ENCODE data around the gene IRX2. TPM values are rescaled to one million over a fixed set of nuclear protein-coding genes. Genes with fewer than 3 reads are reported as not detected.

IRX2 gene
- total and polyA plus RNA-seq, 2 of the 4 experiments (the other 2 are of a cell fraction) = 0.36 to 0.97 TPM

DNA sequence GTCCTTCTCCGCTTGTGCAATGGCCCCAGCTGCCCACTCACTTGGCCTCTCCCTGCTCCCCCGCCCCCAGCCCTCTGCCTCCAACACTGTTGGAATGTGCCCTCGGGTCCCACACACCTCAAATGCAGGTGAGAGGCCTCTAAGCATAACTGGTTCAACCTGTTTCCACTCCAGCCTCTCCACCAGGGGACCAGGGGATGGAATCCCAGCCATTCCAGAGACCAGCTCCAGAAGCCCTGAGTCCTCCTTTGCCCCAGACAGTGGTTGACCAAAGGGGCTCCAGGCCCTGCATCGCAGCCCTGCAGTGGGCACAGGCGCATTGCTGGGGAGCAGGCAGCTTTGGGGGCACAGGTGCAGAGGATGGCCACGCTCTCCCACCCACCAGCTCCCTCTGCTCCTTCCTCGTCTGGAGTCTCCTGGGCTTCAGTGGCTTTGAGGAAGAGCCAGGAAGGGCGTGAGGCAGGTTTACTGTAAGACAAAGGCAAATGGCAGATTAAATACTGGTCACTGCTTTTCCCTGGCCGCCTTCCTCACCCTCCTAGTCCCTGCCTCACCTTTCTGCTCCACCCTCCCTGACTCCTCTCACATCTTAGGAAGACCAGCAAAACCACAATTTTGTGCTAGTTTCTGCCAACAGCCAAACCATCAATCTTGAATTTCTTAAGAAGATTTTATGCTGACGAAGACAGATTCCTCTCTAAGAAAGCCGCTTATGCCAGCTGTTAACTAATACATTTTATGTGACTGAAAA lies 29.1 kb upstream of the IRX2 start:
- 29% methylated on average over 1 of the region's 11 CpGs; no CpG with 5 or more reads in 1 of the 2 experiments for WGBS, 2 experiments (ENCODE audit: extremely low coverage in 2 of 2, insufficient read length in 1 of 2)
- no peak for DNase-seq
- POLR2A ChIA-PET (ENCODE audit: unreplicated experiment) = no interaction called here

More for the DNA sequence above, 29.1 kb upstream of the IRX2 start:
- CTCF ChIA-PET = no interaction called here
- dilution Hi-C loops (cut with HindIII; ENCODE audit: low sequenced_read_pairs, unreplicated experiment) (no loop called here), intact Hi-C loops (cut with micrococcal nuclease) (no loop called here), in situ Hi-C loops (cut with MboI; ENCODE audit: low sequenced_read_pairs) (no loop called here)
- Histone ChIP-seq H2BK15ac (ENCODE audit: low read depth, low read length) (no peak overlapping the region), H4K91ac (ENCODE audit: insufficient read depth, low read depth, low read length) (no peak overlapping the region), H3K18ac (ENCODE audit: low read depth, low read length) (no peak overlapping the region), H4K5ac (ENCODE audit: low read depth, low read length) (no peak overlapping the region), H2BK120ac (ENCODE audit: low read depth, low read length) (no peak overlapping the region), H2AK9ac (replicated peaks; ENCODE audit: low read depth, low read length, poor library complexity) (no peak overlapping the region), H3K56ac (ENCODE audit: extremely low read depth, insufficient read depth, low read length) (no peak overlapping the region), H3K4me2 (ENCODE audit: low read depth, low read length) (no peak overlapping the region), H2AK5ac (ENCODE audit: low read depth, low read length) (no peak overlapping the region), H3K27me3 (ENCODE audit: control insufficient read depth, insufficient read depth, low read length) (no peaks in the 10 kb centered on the region), H3K9me3 (ENCODE audit: control insufficient read depth, insufficient read depth, low read length) (peaks cover 32% of the 10 kb centered on the region), H2BK5ac (ENCODE audit: low read depth, low read length, poor library complexity, severe bottlenecking) (no peak overlapping the region), H4K8ac (ENCODE audit: low read depth in 2 of 2, low read length in 2 of 2) (no peak overlapping the region), H3K23ac (ENCODE audit: low read depth, low read length) (no peak overlapping the region), H3K79me1 (ENCODE audit: low read depth in 1 of 2, low read length in 2 of 2) (no peaks in the 10 kb centered on the region), H3K14ac (replicated peaks; ENCODE audit: low read depth, low read length) (no peak overlapping the region), H4K20me1 (ENCODE audit: insufficient read depth, low read length) (no peaks in the 10 kb centered on the region), H3K9ac (ENCODE audit: low read depth, low read length) (no peak overlapping the region), H3K36me3 (ENCODE audit: control insufficient read depth, insufficient read depth, low read length) (no peaks in the 10 kb centered on the region), H2AFZ (replicated peaks; ENCODE audit: low read length, poor library complexity) (no peak overlapping the region), H3K27ac (ENCODE audit: insufficient read depth, low read length) (no peak overlapping the region), H3K4me1 (ENCODE audit: control insufficient read depth, insufficient read depth, low read length) (no peaks in the 10 kb centered on the region), H3K4me3 (ENCODE audit: insufficient read depth, low read depth, low read length) (no peak overlapping the region), H3K4ac (ENCODE audit: low read depth, low read length) (no peak overlapping the region), H2BK20ac (ENCODE audit: low read depth, low read length) (no peak overlapping the region), H3K9me1 (ENCODE audit: insufficient read depth, low read length) (no peaks in the 10 kb centered on the region)
- TF ChIP-seq BHLHE40 (IDR thresholded peaks at IDR 0.05; ENCODE audit: low read depth, low read length) (no peak), MAFK (IDR thresholded peaks at IDR 0.05; ENCODE audit: low read depth, low read length) (peak; percentile 64)
- ATAC-seq (ENCODE audit: low read depth) = no peak
- BruUV-seq (replicated peaks) = no TSS peak
